GM23338 (cell line): ENCODE results near the gene TAF10. TPM values are rescaled to one million over a fixed set of nuclear protein-coding genes. Genes with fewer than 3 reads are reported as not detected.

ENCODE experiments used
- ATAC-seq: fragments of 200-7000 bp; cut with Tn5 transposase; 3 replicates; pipeline ENCODE4 v1.9.1; 2020
- DNase-seq: peaks from one replicate; pipeline ENCODE4 v3.0.0-alpha.2; 2015; ENCODE audit warnings: low spot score
- H2AFZ ChIP-seq: fragments of 200-600 bp; sonication (generic); 2 replicates; pipeline ENCODE4 v1.8.0; 2016; ENCODE audit warnings: antibody characterized with exemption, mild to moderate bottlenecking, moderate library complexity
- H3F3A ChIP-seq: fragments of 200-600 bp; sonication (generic); replicated peaks from 2 replicates; pipeline ENCODE4 v1.8.0; 2017; ENCODE audit warnings: antibody characterized with exemption, mixed run types, low read depth
- H3K27ac ChIP-seq: fragments of 200-600 bp; sonication (generic); 2 replicates; pipeline ENCODE4 v1.6.1; 2016; ENCODE audit warnings: low read depth
- H3K27me3 ChIP-seq: fragments of 200-600 bp; sonication (generic); 2 replicates; pipeline ENCODE4 v1.8.0; 2016; ENCODE audit warnings: mild to moderate bottlenecking, mixed run types, moderate library complexity; ENCODE audit not compliant: insufficient read depth
- H3K36me3 ChIP-seq: fragments of 200-600 bp; sonication (generic); 2 replicates; pipeline ENCODE4 v1.8.0; 2016; ENCODE audit warnings: mild to moderate bottlenecking; ENCODE audit not compliant: insufficient read depth
- H3K4me1 ChIP-seq: fragments of 200-600 bp; sonication (generic); 2 replicates; pipeline ENCODE4 v1.8.0; 2016; ENCODE audit warnings: mild to moderate bottlenecking, moderate library complexity; ENCODE audit not compliant: insufficient read depth
- H3K4me2 ChIP-seq: fragments of 200-600 bp; sonication (generic); 2 replicates; pipeline ENCODE4 v1.7.1; 2017; ENCODE audit warnings: mixed run types
- H3K4me3 ChIP-seq: fragments of 200-600 bp; sonication (generic); 2 replicates; pipeline ENCODE4 v1.6.1; 2016; ENCODE audit warnings: mixed run types
- H3K79me2 ChIP-seq: fragments of 200-600 bp; sonication (generic); replicated peaks from 2 replicates; pipeline ENCODE4 v1.8.0; 2017; ENCODE audit warnings: mild to moderate bottlenecking; ENCODE audit not compliant: insufficient read depth
- H3K9me2 ChIP-seq: fragments of 200-600 bp; sonication (generic); 2 replicates; pipeline ENCODE4 v1.8.0; 2017; ENCODE audit not compliant: insufficient read depth
- H4K20me1 ChIP-seq: fragments of 200-600 bp; sonication (generic); replicated peaks from 2 replicates; pipeline ENCODE4 v1.8.0; 2017; ENCODE audit warnings: mild to moderate bottlenecking; ENCODE audit not compliant: insufficient read depth
- H3K27ac Mint-ChIP-seq: 2 replicates; pipeline ENCODE4 v1.8.0; 2020; ENCODE audit warnings: inconsistent platforms, mild to moderate bottlenecking, moderate library complexity, mixed read lengths
- H3K27me3 Mint-ChIP-seq: 3 replicates; pipeline ENCODE4 v1.8.0; 2022; ENCODE audit warnings: low read depth, mild to moderate bottlenecking, moderate library complexity, mixed read lengths, inconsistent platforms; ENCODE audit not compliant: insufficient read depth, poor library complexity
- H3K36me3 Mint-ChIP-seq: 3 replicates; pipeline ENCODE4 v1.8.0; 2021; ENCODE audit warnings: low read depth, mild to moderate bottlenecking, inconsistent platforms, moderate library complexity, mixed read lengths
- H3K4me1 Mint-ChIP-seq: 3 replicates; pipeline ENCODE4 v1.8.0; 2020; ENCODE audit warnings: mild to moderate bottlenecking, inconsistent platforms, mixed read lengths
- H3K4me3 Mint-ChIP-seq: 3 replicates; pipeline ENCODE4 v1.8.0; 2021; ENCODE audit warnings: moderate library complexity, mild to moderate bottlenecking, inconsistent platforms, mixed read lengths
- H3K9me3 Mint-ChIP-seq: 3 replicates; pipeline ENCODE4 v1.8.0; 2020; ENCODE audit warnings: moderate library complexity, mild to moderate bottlenecking, inconsistent platforms, mixed read lengths
- CREB1 ChIP-seq: fragments of 250-450 bp; sonication (Bioruptor Pico); IDR thresholded peaks from 2 replicates; pipeline ENCODE4 v1.5.0; 2020; ENCODE audit warnings: low read depth, mild to moderate bottlenecking, moderate library complexity
- EZH2 ChIP-seq: fragments of 200-600 bp; sonication (generic); IDR thresholded peaks from one replicate; pipeline ENCODE4 v1.8.0; 2017; ENCODE audit warnings: antibody characterized with exemption, mild to moderate bottlenecking, low read depth; ENCODE audit not compliant: unreplicated experiment
- EZH2phosphoT487 ChIP-seq: fragments of 200-600 bp; sonication (generic); IDR thresholded peaks from one replicate; pipeline ENCODE4 v1.8.1; 2018; ENCODE audit warnings: antibody characterized with exemption; ENCODE audit not compliant: unreplicated experiment
- NANOG ChIP-seq: IDR thresholded peaks from 2 replicates; pipeline ENCODE4 v1.6.1; 2016; ENCODE audit warnings: antibody characterized with exemption, borderline replicate concordance
- POLR2AphosphoS5 ChIP-seq: IDR thresholded peaks from 2 replicates; pipeline ENCODE4 v1.6.1; 2016; ENCODE audit warnings: antibody characterized with exemption, low read depth
- REST ChIP-seq: IDR thresholded peaks from one replicate; pipeline ENCODE4 v1.6.1; 2018; ENCODE audit warnings: antibody characterized with exemption; ENCODE audit not compliant: unreplicated experiment
- ZNF114 ChIP-seq: fragments of 250-450 bp; sonication (Bioruptor Pico); IDR thresholded peaks from 2 replicates; pipeline ENCODE4 v1.5.0; 2020; ENCODE audit warnings: mild to moderate bottlenecking, moderate library complexity
- ZNF331 ChIP-seq: fragments of 250-450 bp; sonication (Bioruptor Pico); IDR thresholded peaks from 2 replicates; pipeline ENCODE4 v1.5.0; 2020; ENCODE audit warnings: low read depth, mild to moderate bottlenecking, moderate library complexity
- polyA plus RNA-seq: library from polyadenylated mRNA; unstranded; fragments of >200 nt; fragmentation: Nextera tagmentation; extraction: Ambion mirVana; gene quantifications from 2 replicates; pipeline ENCODE4 v1.2.1, GENCODE V29; 2016
- total RNA-seq: library from RNA; depleted of rRNA; stranded (reverse); fragments of >200 nt; shearing (Covaris generic); gene quantifications from 2 replicates; pipeline ENCODE4 v1.2.3, GENCODE V29; 2014
- TF ChIP-seq, protein P1 (sequence below): IDR thresholded peaks from 2 replicates; pipeline ENCODE4 v1.6.1; 2016; ENCODE audit warnings: antibody characterized with exemption
- TF ChIP-seq, protein P2 (sequence below), 2 experiments: fragments of 200-600 bp in 1 of 2; sonication (generic) in 1 of 2; conservative IDR thresholded peaks; 2 replicates each; pipeline versions ENCODE4 v1.5.1 to v1.6.1; 2016 to 2017; ENCODE audit warnings: antibody characterized with exemption in 2 of 2, low read depth in 2 of 2, mild to moderate bottlenecking in 2 of 2, moderate library complexity in 1 of 2

The TAF10 gene
- total and polyA plus RNA-seq, 2 experiments from 2014 or later: 108 to 253 TPM

- DNase-seq: no peak
- no peak for ATAC-seq
- Histone ChIP-seq H3K36me3 (no peaks in the 10 kb centered on the region), H3K27me3 (peaks cover 7% of the 10 kb centered on the region), H3K9me2 (no peaks in the 10 kb centered on the region), H3K79me2 (0 out of 2 replicates have a peak, but pooled peaks cover 1% of the 10 kb centered on the region), H3K4me3 (no peak overlapping the region), H3K4me1 (peaks cover 7% of the 10 kb centered on the region), H3K4me2 (no peak overlapping the region), H2AFZ (no peak overlapping the region), H3K27ac (no peak overlapping the region), H3F3A (no peaks in the 10 kb centered on the region), H4K20me1 (no peaks in the 10 kb centered on the region)
- H3K4me1 Mint-ChIP-seq: no peaks in the 10 kb centered on the region; the same call in 2 of the 3 replicates
- peaks cover 7% of the 10 kb centered on the region; the same call in 2 of the 3 replicates for H3K36me3 Mint-ChIP-seq
- TF ChIP-seq CREB1 (CRISPR knock-in tag) (no peak), ZNF331 (no peak), REST (no peak), ZNF114 (CRISPR knock-in tag) (no peak), POLR2AphosphoS5 (no peak), NANOG (no peak), EZH2phosphoT487 (no peak), EZH2 (no peak)
- TF ChIP-seq, protein P1, sequence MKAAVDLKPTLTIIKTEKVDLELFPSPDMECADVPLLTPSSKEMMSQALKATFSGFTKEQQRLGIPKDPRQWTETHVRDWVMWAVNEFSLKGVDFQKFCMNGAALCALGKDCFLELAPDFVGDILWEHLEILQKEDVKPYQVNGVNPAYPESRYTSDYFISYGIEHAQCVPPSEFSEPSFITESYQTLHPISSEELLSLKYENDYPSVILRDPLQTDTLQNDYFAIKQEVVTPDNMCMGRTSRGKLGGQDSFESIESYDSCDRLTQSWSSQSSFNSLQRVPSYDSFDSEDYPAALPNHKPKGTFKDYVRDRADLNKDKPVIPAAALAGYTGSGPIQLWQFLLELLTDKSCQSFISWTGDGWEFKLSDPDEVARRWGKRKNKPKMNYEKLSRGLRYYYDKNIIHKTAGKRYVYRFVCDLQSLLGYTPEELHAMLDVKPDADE: no peak
- TF ChIP-seq, protein P2, sequence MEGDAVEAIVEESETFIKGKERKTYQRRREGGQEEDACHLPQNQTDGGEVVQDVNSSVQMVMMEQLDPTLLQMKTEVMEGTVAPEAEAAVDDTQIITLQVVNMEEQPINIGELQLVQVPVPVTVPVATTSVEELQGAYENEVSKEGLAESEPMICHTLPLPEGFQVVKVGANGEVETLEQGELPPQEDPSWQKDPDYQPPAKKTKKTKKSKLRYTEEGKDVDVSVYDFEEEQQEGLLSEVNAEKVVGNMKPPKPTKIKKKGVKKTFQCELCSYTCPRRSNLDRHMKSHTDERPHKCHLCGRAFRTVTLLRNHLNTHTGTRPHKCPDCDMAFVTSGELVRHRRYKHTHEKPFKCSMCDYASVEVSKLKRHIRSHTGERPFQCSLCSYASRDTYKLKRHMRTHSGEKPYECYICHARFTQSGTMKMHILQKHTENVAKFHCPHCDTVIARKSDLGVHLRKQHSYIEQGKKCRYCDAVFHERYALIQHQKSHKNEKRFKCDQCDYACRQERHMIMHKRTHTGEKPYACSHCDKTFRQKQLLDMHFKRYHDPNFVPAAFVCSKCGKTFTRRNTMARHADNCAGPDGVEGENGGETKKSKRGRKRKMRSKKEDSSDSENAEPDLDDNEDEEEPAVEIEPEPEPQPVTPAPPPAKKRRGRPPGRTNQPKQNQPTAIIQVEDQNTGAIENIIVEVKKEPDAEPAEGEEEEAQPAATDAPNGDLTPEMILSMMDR (conservative IDR thresholded peaks at IDR 0.05; ENCODE audit: low read depth in 2 of 2): no peak
- peaks cover 9% of the 10 kb centered on the region for H3K27me3 Mint-ChIP-seq
- no peak overlapping the region for H3K4me3 Mint-ChIP-seq
- no peaks in the 10 kb centered on the region for H3K9me3 Mint-ChIP-seq
- H3K27ac Mint-ChIP-seq: no peak overlapping the region
Measured at GRCh38 chr11:6623391-6624363, 11.7 kb upstream of the TAF10 start.
